ENCODE data around the gene PIEZO2. TPM values are rescaled to one million over a fixed set of nuclear protein-coding genes. Genes with fewer than 3 reads are reported as not detected.

The PIEZO2 gene
- polyA plus RNA-seq, 1 donor (not counting 4 experiments of a cell fraction or from before 2014, with no cell fraction given), result not detected

DNA sequence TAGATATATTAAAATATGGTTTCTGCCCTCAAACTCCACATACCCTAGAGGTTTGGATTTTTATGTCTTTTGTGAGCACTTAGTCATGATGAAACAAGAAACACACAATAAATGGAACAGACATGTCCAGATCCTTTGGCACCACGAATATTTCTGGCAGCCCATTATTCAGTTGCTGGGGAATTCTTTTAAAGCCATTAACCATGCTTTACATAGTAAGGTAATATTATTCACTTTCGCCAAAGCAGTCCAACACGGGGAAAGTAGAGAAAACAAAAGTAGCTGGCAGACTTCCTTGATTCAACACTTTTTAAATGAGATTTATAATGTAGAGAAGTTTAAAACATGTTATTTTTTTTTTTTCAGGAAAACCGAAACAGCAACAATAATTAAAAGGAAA lies 235.4 kb downstream of the PIEZO2 start:
- no peaks in the 10 kb centered on the region for H3K27me3 ChIP-seq (ENCODE audit: control insufficient read depth, extremely low read depth, insufficient read depth, low read length)
- no peaks in the 10 kb centered on the region for H3K9me3 ChIP-seq (ENCODE audit: control insufficient read depth, low read depth, low read length)
- TF ChIP-seq EZH2 (IDR thresholded peaks at IDR 0.05; ENCODE audit: low read length), result no peak
- TF ChIP-seq, protein P1, sequence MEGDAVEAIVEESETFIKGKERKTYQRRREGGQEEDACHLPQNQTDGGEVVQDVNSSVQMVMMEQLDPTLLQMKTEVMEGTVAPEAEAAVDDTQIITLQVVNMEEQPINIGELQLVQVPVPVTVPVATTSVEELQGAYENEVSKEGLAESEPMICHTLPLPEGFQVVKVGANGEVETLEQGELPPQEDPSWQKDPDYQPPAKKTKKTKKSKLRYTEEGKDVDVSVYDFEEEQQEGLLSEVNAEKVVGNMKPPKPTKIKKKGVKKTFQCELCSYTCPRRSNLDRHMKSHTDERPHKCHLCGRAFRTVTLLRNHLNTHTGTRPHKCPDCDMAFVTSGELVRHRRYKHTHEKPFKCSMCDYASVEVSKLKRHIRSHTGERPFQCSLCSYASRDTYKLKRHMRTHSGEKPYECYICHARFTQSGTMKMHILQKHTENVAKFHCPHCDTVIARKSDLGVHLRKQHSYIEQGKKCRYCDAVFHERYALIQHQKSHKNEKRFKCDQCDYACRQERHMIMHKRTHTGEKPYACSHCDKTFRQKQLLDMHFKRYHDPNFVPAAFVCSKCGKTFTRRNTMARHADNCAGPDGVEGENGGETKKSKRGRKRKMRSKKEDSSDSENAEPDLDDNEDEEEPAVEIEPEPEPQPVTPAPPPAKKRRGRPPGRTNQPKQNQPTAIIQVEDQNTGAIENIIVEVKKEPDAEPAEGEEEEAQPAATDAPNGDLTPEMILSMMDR (optimal IDR thresholded peaks at IDR 0.05 in 1 of 3, IDR thresholded peaks at IDR 0.05 in 1 of 3, conservative IDR thresholded peaks at IDR 0.05 in 1 of 3; ENCODE audit: extremely low read depth in 1 of 3, insufficient read depth in 2 of 3, low read length in 3 of 3), result no peak
- no peaks in the 10 kb centered on the region for H3K79me2 ChIP-seq (ENCODE audit: control insufficient read depth, insufficient read depth, low read length)
- no peaks in the 10 kb centered on the region for H4K20me1 ChIP-seq (ENCODE audit: control insufficient read depth, extremely low read depth, insufficient read depth, low read length)
- H3K4me3 ChIP-seq (ENCODE audit: control insufficient read depth in 2 of 3, extremely low read depth in 1 of 3, insufficient read depth in 2 of 3, low read depth in 1 of 3, low read length in 3 of 3), result no peak overlapping the region
- no peak overlapping the region for H2AFZ ChIP-seq (ENCODE audit: control insufficient read depth, low read length)
- H3K36me3 ChIP-seq (ENCODE audit: control insufficient read depth in 2 of 2, extremely low read depth in 1 of 2, insufficient read depth in 2 of 2, low read length in 2 of 2), result no peaks in the 10 kb centered on the region
- DNase-seq (ENCODE audit: low read depth, low spot score), result no peak
- no peak overlapping the region for H3K4me2 ChIP-seq (ENCODE audit: control insufficient read depth, extremely low read depth, insufficient read depth, low read depth, low read length)
- H3K9ac ChIP-seq (ENCODE audit: control insufficient read depth, extremely low read depth, insufficient read depth, low read length), result no peak overlapping the region
- no peak for FAIRE-seq
- no peak overlapping the region for H3K27ac ChIP-seq (ENCODE audit: control insufficient read depth, insufficient read depth, low read length)
- dilution Hi-C loops (cut with MboI; ENCODE audit: extremely low pct_ligation_motif_present, low sequenced_read_pairs), result no loop called here
- H3K9me1 ChIP-seq (ENCODE audit: control insufficient read depth, extremely low read depth, insufficient read depth, low read length), result no peaks in the 10 kb centered on the region
- H3K4me1 ChIP-seq (ENCODE audit: control insufficient read depth, extremely low read depth, insufficient read depth, low read length), result no peaks in the 10 kb centered on the region

DNA sequence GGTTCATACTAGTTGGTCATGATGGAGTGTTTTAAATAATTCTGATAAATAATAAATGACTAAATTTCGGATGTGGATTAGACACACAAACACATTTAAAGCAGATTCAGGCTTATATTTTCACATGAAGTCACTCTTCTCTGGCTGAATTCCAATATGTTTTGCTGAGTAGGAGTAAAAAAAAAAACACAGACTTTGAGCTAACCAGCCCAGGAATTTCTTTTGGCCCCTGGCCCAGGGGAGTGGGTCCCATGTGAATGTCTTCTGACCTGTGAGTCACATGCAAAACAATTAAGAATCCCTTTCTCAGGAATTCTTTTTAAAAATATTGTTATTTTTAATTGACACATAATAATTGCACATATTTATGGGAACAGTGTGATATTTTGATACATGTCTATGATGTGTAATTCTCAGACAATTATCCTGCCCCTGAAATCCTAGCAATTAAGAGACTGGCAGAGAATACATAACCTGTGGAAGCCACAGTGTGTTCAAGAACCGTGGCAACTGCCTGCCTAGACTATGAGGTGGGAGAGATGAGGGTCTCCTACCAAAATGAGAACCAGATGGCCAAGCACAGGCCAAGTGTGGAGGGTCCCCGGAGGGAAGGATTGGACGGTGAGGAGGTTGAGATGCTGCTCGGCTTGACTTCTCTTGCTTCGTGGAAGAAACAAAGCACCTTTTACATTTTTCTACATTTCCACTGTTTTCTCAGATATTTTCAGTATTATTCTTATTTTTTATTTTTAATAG lies 236.4 kb downstream of the PIEZO2 start:
- no peak for DNase-seq (ENCODE audit: low read depth, low spot score)
- TF ChIP-seq, protein P1 (optimal IDR thresholded peaks at IDR 0.05 in 1 of 3, IDR thresholded peaks at IDR 0.05 in 1 of 3, conservative IDR thresholded peaks at IDR 0.05 in 1 of 3; ENCODE audit: extremely low read depth in 1 of 3, insufficient read depth in 2 of 3, low read length in 3 of 3), result no peak
- TF ChIP-seq EZH2 (IDR thresholded peaks at IDR 0.05; ENCODE audit: low read length), result no peak
- Histone ChIP-seq H4K20me1 (ENCODE audit: control insufficient read depth, extremely low read depth, insufficient read depth, low read length) (no peaks in the 10 kb centered on the region), H3K27ac (ENCODE audit: control insufficient read depth, insufficient read depth, low read length) (no peak overlapping the region), H3K9me1 (ENCODE audit: control insufficient read depth, extremely low read depth, insufficient read depth, low read length) (no peaks in the 10 kb centered on the region), H3K79me2 (ENCODE audit: control insufficient read depth, insufficient read depth, low read length) (no peaks in the 10 kb centered on the region), H3K9ac (ENCODE audit: control insufficient read depth, extremely low read depth, insufficient read depth, low read length) (no peak overlapping the region), H3K4me1 (ENCODE audit: control insufficient read depth, extremely low read depth, insufficient read depth, low read length) (no peaks in the 10 kb centered on the region), H3K9me3 (ENCODE audit: control insufficient read depth, low read depth, low read length) (no peaks in the 10 kb centered on the region), H3K4me2 (ENCODE audit: control insufficient read depth, extremely low read depth, insufficient read depth, low read depth, low read length) (no peak overlapping the region), H3K4me3 (ENCODE audit: control insufficient read depth in 2 of 3, extremely low read depth in 1 of 3, insufficient read depth in 2 of 3, low read depth in 1 of 3, low read length in 3 of 3) (no peak overlapping the region), H3K27me3 (ENCODE audit: control insufficient read depth, extremely low read depth, insufficient read depth, low read length) (no peaks in the 10 kb centered on the region), H3K36me3 (ENCODE audit: control insufficient read depth in 2 of 2, extremely low read depth in 1 of 2, insufficient read depth in 2 of 2, low read length in 2 of 2) (no peaks in the 10 kb centered on the region), H2AFZ (ENCODE audit: control insufficient read depth, low read length) (no peak overlapping the region)
- dilution Hi-C loops (cut with MboI; ENCODE audit: extremely low pct_ligation_motif_present, low sequenced_read_pairs), result no loop called here
- FAIRE-seq, result no peak

Measured in keratinocyte (primary cell).